Ramos (cell line): ENCODE data around the gene HOXB2.
"Not testable (repeated sequence)": the region's sequence is repeated elsewhere in the genome, so short reads cannot be mapped to it uniquely, and the experiment has no call there.

ENCODE experiments used
- in situ Hi-C: fragments of 300-500 bp; cut with MboI; formaldehyde crosslinking; loops from one replicate; pipeline ENCODE4 v1.14.3; 2022; ENCODE audit warnings: low sequenced_read_pairs; ENCODE audit not compliant: unreplicated experiment

Gene HOXB2

DNA sequence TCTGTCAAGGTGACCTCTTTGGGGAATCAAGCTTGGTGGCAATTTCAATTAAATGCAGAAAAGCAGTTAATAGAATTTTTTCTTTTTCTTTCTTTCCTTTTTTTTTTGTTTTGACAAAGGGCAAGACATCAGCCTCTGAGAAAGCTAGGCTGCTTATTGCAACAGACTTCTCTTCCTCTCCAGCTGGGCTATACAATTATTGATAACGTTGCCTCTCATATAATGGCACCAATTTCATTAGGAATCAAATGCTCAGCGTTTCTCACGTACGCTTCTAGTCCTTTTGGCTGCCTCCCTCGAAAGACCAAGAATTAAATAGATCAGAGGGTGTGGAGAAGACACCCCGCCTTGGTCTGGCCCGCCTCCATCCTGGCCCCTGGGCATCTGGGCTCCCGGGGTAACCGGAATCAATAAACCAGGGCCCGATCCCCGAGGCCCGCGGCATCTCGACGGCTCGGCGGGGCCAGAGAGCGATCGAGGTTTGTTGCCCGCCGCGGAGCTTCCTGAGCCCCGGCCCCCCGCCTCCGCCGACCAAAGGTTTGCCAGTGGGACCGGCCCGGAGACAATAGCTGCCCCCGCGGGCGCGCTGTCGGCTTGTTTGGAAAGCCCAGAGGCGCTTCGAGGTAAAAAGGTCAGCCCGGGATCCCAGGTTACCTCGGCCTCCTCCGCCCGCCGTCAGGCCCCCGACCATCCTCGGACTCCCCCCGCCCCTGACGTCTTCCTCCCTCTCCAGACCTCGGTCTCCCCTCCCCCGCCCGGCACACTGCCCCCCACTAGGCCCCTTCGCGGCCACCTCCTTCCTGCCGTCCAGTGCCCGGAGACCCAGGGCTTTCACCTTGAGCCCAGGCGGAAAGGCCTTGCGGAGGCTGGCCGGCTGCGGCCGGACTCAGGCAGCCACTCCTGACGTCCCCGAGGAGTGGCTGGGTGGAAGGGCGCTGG is 18.0 kb downstream of the HOXB2 start:
- in situ Hi-C loops, result no loop called here

DNA sequence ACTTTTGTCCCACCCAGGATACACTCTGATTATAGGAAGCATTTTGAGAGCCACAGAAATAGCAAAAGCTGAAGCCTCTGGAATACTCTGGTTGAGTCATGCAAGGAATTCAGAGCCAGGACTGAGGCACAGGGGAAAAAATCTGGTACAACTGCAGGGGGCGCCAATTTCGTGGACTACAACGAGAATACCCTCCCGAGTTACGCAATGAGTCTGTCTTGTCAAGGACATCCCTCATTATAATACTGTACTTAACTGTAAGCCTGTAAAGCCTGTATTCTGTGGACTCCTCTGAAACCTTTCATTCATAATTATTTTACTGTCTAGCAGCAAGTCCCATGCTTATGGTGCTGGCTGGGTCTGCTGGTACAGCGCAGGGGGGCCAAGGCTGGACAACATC is 21.9 kb downstream of the HOXB2 start:
- in situ Hi-C loops, result no loop called here

DNA sequence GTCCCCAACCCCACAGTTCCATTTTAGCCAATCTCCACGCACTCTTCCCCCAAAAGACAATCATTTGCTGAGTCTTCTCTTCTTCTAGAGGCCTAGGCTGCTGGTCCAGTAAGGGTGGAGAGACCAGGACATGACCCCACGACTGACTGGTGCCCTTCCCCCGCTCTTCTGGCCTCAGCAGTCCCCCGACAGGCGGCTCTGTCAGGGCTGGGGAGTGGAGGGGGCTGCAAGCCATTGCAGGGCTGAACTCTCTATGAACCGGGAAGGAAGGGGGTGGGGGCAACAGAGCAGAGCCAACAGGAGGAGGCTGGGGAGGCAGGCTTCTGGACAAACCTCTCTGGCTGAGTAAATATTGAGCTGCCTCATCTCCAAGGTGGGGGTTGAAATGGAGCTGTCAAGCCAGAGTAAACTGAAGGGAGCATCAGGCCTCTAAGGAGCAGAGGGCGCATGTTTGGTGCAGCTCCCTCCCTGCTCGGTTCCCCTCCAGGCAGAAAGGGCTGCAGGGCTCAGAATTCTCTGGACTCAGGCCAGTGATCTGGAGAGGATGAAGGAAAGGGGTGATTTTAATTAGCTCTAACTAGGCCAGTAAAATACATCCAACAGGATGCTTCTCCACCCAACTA is 22.8 kb downstream of the HOXB2 start:
- in situ Hi-C loops, result no loop called here

DNA sequence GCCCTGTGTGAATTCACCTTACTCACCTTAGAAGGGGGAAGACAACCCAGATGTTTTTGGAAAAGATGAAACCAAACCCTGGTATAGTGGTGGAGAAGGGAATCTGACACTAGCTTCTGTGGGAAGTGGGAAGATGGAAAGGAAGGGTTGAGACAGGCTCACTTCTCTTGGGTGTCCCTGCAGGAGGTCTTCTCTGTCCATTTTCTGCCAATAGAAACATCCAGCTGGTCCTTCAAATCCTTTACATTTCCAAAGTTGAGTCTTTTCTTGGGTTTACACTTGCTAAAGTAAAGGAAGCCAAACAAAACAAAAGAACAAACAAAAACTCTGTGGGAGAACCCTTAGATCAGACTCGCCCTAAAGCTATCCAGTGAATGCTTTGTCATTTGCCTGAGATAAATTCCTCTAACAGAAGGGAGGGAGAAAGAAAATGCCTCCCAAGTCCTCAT is 24.3 kb downstream of the HOXB2 start:
- in situ Hi-C loops, result no loop called here

DNA sequence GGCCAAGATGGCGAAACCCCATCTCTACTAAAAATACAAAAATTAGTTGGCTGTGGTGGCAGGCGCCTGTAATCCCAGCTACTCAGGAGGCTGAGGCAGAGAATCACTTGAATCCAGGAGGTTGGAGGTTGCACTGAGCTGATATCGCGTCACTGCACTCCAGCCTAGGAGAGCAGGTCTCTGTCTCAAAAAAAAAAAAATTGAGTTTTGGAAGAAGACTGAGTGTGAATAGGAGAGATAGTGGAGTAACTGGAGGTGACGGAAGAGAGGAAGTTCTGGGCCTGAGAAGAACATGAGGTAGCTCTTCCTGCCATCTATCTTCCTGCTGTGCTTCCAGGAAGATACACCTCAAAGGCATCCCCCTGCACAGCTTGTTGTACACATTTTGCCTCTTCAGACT is 25.5 kb downstream of the HOXB2 start:
- in situ Hi-C loops, result no loop called here

DNA sequence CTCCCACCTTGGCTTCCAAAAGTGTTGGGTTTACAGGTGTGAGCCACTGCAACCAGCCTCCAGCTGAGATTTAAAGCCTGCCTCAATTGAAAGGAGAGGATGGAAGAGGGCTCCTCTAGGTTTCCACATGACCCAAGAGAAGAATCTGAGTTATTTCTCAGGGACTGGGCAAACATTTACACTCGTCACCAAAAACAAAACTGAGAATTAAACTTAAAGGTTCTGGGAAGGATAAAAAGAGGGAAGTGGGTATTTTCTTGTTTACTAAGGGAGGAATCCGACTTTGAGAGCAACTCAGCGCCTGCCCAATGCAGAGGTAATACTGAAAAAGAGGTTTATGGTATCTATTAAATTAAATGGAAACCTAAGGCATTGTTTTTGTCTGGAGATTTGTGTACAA is 27.4 kb downstream of the HOXB2 start:
- in situ Hi-C loops, result no loop called here

DNA sequence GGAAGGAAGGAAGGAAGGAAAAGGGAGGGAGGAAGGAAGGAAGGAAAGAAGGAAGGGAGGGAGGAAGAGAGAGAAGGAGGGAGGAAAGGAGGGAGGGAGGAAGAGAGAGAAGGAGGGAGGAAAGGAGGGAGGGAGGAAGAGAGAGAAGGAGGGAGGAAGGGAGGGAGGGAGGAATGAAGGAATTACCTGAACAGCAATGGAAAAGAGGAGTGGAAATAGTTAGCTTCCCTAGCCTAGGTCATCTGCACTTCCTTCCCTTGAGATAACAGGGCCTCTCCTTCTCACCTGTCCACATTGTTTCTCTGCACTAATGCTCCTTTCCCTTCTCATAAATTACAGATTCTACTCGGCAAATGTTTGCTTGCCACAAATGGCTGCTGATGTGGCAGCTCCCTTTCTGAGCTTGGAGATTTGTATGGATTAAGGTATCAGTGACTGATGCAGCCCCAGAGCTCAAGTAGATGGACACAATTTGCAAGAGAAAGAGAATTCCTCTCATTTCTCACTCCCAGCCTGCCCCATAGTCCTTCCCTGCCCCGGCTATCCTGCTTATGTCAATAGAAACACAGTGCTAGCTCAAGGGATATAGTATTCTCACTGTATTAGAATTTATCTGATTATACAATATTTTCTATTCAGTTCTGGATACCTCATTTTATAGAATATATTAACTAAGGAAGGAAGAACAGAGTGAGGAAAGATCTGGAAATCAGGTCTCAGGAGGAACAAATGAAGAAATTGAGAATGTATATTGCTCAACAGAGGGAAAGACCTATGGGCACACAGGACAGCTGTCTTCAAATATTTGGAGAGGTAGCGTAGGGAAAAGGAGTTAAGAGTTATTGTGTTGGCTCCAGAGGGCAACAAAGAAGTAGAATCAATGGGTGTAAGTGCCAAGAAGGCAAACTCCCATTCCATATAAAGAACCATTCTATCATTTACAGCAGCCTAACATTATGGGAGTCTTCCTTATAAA is 28.7 kb downstream of the HOXB2 start:
- in situ Hi-C loops, result no loop called here

DNA sequence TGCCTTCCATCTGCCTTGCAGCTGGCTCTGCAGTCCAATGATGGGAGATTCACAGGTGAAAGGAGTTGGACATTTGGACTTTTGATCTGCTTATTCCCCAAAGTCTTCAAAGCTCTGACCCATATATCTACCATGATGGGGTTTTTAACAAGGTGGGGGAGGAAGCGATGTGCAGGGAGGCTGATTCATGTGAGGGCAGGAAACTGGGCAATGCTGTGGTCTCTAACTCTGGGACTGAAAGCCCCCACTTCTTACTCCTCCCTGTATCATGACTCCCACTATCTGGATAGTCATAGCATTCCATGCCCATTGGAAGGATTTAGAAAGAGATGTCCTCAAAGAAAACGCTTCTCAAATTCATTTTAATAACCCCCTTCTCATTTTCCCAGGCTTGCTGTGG is 30.4 kb downstream of the HOXB2 start:
- in situ Hi-C loops, result no loop called here

DNA sequence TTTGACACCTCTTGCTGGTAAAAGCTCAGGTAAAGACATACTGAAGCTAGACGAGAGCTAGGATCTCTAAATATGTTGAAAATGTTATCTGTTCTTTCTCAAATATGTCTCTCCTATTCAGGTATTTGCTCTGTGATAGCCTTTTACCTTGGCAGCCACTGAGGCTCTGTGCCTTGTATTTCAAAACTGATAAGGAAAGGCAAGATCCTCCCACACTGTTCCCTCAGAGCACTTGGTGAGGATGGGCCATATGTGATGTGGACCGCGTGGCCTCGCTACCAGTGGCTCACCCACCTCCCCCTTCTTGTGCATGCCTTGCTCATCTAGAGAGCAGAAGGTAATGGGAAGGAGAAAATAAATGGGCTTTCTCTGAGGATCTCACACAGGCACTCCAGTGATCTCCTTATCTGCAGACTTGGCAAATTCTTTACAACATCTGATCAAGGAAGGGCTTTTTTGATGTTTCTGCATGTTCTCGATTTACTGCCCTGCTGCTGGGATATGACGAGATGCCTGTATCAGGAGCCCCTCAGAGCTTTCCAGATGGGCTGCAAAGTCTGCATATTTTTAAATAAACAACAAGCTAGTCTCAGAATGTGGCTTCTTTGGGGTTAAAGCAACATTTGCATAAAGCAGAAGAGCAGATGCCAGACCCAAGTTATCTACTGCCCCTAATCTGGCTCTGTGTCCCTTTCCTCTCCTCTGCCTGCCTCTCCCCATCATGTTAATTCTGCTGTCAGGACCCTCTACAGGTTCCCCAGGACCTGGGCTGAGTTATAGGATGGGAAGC is 31.0 kb downstream of the HOXB2 start:
- in situ Hi-C loops, result no loop called here

DNA sequence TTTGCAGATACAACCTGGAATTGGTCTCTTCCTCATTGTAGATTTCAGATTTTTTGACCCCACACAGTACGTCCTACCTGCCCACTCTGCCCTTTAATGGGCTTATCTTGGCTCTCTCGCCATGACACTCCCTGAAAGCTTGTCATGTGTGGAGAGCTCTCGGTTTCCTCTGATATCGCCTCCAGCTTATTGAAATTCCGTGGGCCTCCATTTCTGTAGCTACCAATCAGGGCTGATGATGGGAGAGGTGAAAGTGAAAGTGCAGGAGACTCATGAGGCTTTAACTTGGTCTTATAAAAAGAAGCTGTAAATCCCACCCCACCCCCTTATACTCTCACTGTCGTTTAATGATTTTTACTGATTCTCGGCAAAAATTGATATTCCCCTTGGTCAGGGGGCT is 31.8 kb downstream of the HOXB2 start:
- in situ Hi-C loops, result no loop called here

DNA sequence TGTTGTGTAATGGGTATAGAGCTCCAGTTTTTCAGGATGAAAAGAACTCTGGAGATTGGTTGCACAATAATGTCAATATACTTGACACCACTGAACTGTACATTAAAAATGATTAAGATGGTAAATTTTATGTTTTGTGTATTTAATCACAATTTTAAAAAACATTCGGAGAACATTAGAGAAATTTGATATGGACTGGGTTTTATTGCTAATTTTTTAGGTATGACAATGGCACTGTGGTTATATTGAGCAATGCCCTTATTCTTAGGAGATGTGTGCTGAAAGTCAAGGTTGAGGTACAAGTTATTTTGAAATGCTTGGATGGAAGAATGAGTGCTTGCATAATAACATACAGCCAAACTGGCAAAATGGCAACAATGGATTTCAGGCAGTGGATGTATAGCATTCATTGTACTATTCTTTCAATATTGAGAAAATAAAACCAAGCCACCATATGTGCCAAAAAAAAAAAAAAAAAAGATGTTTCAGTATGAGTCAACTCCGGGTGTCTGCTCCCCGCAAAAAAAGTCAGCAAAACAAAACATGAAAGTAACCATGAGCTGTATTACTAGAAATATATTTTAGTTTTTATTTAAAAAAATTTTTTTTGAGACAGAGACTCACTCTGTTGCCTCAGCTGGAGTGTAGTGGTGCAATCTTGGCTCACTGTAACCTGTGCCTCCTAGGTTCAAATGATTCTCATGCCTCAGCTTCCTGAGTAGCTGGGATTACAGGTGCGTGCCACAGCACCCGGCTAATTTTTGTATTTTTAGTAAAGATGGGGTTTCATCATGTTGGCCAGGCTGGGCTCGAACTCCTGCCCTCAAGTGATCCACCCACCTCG is 33.9 kb downstream of the HOXB2 start:
- in situ Hi-C loops, result no loop called here

DNA sequence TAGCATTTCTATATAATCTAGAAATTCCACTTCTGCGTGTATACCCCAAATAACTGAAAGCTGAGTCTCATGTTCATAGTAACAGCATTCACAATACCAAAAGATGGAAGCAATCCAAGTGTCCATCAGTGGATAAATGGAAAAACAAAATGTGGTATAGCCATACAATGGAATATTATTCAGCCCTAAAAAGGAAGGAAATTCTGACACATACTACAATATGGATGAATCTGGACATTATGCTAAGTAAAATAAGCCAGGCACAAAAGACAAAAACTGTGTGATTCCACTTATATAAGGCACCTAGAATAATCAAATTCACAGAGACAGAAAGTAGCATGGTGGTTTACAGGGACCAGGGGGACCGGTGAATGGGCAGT is 34.5 kb downstream of the HOXB2 start:
- in situ Hi-C loops, result no loop called here

DNA sequence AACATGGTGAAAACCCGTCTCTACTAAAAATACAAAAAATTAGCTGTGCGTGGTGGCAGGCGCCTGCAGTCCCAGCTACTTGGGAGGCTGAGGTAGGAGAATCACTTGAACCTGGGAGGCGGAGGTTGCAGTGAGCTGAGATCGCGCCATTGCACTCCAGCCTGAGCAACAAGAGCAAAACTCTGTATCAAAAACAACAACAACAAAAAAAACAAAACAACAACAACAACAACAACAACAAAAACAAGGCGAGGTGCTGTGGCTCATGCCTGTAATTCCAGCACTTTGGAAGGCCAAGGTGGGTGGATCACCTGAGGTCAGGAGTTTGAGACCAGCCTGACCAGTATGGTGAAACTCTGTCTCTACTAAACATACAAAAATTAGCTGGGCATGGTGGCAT is 35.2 kb downstream of the HOXB2 start:
- in situ Hi-C loops, result not testable (repeated sequence)

DNA sequence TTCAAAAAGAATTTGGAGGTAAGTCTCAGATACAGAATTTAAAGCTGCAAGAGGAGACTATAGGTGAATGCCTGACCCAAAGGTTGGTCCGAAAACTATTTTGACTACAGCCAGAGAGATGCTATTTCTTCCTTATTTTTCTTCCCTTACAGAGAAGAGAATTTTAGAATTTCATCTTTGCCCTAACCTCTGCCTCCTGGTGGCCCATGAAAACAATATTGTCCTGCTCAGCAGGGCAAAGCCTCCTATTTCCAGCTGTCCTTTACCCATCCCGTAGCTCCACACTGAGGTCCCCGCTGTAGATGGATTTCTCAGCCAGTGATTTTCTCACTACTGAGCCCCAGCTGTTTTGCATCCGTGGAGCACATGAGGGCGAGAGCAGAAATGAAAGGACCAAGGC is 38.7 kb downstream of the HOXB2 start:
- in situ Hi-C loops, result no loop called here

DNA sequence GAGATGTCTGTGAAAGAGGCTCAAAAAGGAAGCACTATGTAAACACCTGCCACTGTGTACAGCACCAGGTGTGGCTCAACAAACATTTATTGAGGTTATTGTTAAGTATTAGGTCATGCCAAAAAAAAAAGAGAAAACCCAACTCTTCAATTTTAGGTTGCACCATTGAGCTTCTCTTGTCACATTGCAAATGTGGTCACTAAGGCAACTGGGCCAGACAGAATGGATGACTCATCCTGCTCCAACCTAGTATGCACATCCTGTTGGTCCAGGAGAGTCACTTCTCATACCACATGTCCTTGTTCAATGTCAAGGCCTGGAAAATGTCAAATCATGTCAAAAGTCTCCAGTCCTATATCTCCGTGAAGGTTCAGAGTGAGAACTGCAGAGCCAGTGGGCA is 39.1 kb downstream of the HOXB2 start:
- in situ Hi-C loops, result no loop called here

DNA sequence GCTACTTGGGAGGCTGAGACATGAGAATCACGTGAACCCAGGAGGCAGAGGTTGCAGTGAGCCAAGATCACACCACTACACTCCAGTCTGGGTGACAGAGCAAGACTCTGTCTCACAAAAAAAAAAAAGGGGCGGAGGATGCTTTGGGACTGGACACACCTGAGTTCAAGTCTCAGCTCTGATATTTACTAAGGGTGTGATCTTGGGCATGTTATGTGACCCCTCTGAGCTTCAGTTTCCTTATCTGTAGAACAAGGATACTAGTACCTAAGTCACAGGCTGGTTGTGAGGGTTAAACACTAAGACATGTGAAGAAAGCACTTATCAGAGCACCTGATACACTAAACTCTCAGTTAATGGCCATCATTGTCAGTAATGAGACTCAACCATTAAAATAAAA is 40.0 kb downstream of the HOXB2 start:
- in situ Hi-C loops, result no loop called here

DNA sequence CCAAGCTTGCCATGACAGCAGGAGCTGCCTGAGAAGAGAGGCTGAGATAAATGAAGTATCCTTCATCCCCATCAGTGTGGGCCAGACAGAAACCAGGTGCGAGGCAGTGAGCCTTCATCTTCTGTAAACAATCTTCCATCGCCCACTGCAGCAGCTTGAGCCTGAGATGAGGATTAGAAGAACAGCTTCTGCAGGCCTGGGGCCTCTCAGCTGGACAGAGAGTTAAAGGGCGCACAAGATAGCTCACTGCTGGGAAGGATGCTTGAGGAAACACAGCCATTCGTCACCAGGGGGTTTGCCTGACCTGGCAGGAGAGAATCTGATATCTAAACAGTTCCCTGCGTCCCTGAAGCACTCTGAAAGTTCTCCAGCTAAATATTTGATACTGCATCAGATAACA is 41.2 kb downstream of the HOXB2 start:
- in situ Hi-C loops, result no loop called here

DNA sequence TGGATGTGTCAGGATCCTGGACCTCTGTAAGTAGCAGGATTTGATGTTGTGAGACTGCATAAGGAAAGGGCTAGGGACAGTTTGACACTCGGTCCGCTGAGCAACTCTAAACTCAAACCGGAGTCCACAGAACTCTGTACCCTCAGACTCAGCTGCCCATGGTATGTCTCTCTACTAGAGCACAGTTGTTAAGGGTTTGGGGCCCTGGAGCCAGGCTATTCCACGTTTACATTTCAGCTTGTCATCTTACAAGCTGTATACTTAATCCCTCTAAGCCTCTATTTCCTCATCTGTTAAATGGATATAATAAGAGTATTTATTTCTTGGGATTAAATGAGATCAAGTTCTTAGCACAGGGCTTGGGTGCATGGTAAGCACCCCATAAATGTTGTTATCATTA is 42.0 kb downstream of the HOXB2 start:
- in situ Hi-C loops, result no loop called here

DNA sequence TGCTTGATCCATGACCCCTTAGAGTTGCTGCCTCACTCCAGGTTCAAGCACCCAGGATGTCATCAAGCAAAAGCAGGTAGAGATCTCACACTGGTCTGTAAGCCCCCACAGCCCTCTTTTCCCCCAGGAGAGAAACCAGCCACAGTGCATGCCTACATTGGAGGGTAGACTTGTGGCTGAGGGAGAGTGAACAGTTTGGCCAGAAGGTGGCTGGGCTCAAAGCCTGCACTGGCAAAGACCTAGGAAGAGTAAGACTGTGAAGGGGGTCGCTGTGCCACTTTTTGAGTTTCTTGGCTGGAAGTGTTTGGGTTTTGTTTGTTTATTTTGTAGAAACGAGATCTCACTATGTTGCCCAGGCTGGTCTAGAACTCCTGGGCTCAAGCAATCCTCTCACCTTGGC is 42.6 kb downstream of the HOXB2 start:
- in situ Hi-C loops, result no loop called here
